ENCODE data around the gene TAF4. TPM values are rescaled to one million over a fixed set of nuclear protein-coding genes. Genes with fewer than 3 reads are reported as not detected.

TAF4 gene
- total and polyA plus RNA-seq, 2 donors (not counting 3 experiments of a cell fraction or from before 2014, with no cell fraction given) = 6.1 to 19.5 TPM

DNA sequence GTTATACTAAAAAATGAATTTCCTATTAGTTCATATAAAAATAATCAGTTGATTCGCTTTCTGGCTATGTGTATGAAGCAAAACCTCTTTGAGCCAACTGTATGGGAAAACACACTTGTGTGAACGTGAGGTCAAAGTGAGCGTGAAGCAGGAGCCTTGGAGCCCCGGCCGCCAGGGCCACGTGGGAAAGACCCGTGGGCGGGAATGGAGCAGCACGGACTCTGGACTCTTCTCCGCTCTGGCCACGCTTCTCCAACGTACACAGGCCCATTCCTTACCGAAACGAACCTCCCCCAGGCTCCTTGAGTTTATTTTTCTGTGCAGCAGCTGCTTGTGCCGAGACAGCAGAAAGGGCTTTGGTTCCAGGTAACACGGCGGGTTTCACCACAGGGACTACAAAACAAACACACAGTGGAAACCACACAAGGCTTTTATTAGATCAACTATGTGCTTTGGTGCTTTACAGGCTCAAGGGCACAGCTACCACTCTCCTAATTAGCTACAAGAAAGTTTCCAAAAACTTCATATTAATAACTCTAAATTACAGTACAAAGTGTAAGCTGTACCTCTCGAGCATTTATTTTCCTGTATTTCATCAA lies 62.7 kb downstream of the TAF4 start:
- no peaks in the 10 kb centered on the region for H3K27me3 ChIP-seq (ENCODE audit: control insufficient read depth in 2 of 2, insufficient read depth in 2 of 2, low read length in 2 of 2)
- H3K4me2 ChIP-seq (ENCODE audit: insufficient read depth, low read length) = no peak overlapping the region
- ChIA-PET CTCF (no interaction called here), POLR2A (no interaction called here)
- peaks cover 5 to 49% of the 10 kb centered on the region in 2 experiments for H3K36me3 ChIP-seq (ENCODE audit: control insufficient read depth in 2 of 2, extremely low read depth in 1 of 2, insufficient read depth in 2 of 2, low read length in 2 of 2)
- intact Hi-C loops (cut with micrococcal nuclease) (no loop called here), dilution Hi-C loops (cut with MboI; ENCODE audit: extremely low pct_ligation_motif_present, low sequenced_read_pairs) (no loop called here)
- no peak overlapping the region for H3K4me3 ChIP-seq (replicated peaks in 1 of 3; ENCODE audit: insufficient read depth in 1 of 3, low read depth in 1 of 3, low read length in 3 of 3)
- DNase-seq (ENCODE audit: low read depth, low spot score) (no peak), FAIRE-seq (no peak)
- H3K27ac ChIP-seq (ENCODE audit: insufficient read depth, low read depth, low read length) = no peak overlapping the region
- H4K20me1 ChIP-seq (replicated peaks; ENCODE audit: control insufficient read depth, extremely low read depth, insufficient read depth, low read length) = no peaks in the 10 kb centered on the region
- no peaks in the 10 kb centered on the region for H3K79me2 ChIP-seq (ENCODE audit: control insufficient read depth, insufficient read depth, low read length)
- no peaks in the 10 kb centered on the region for H3K9me3 ChIP-seq (replicated peaks; ENCODE audit: control insufficient read depth, insufficient read depth, low read length)
- no peak overlapping the region for H3K9ac ChIP-seq (replicated peaks; ENCODE audit: extremely low read depth, insufficient read depth, low read length)
- TF ChIP-seq, protein P1, sequence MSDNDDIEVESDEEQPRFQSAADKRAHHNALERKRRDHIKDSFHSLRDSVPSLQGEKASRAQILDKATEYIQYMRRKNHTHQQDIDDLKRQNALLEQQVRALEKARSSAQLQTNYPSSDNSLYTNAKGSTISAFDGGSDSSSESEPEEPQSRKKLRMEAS (IDR thresholded peaks at IDR 0.05; ENCODE audit: insufficient read depth, insufficient read length) = no peak
- no peak for TF ChIP-seq POLR2A (IDR thresholded peaks at IDR 0.05; ENCODE audit: low read depth, low read length)
- no peaks in the 10 kb centered on the region for H3K4me1 ChIP-seq (ENCODE audit: control insufficient read depth, extremely low read depth, insufficient read depth, low read length)
- H2AFZ ChIP-seq (ENCODE audit: low read depth, low read length) = no peak overlapping the region
- no peaks in the 10 kb centered on the region for H3K9me1 ChIP-seq (replicated peaks; ENCODE audit: control insufficient read depth, extremely low read depth, insufficient read depth, low read length)
- BruUV-seq (replicated peaks) = no TSS peak

DNA sequence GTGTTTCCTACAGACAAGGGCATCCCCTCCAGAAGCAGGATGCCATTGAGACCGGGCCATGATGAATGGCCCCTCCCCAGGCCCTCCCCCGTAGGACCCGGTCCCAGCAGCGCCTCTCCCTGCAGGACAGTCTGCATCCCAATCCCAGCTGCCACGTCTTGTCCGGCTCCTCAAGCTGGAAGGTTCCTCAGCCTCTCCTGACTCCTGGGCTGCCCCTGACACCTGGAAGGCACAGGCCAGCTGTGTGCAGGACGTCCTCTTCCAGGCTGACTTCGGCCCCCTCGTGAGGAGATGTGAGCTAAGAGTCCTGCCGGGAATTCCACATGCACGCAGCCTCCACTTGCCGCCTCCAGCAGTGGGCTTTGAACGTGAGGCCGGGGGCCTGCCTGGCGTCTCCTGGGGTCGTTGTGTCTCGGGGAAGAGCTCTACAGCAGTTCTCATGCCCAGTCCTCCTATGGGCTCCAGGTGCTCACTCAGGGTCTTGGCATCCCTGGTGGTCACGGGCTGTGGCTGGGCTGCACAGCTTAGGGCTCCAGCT lies 64.4 kb downstream of the TAF4 start:
- BruUV-seq (replicated peaks) = no TSS peak
- TF ChIP-seq GATA2 (IDR thresholded peaks at IDR 0.05; ENCODE audit: insufficient read depth, insufficient read length, low read depth, low read length) = no peak
- POLR2A ChIA-PET = no interaction called here
- FAIRE-seq = no peak
- Histone ChIP-seq H4K20me1 (replicated peaks; ENCODE audit: control insufficient read depth, extremely low read depth, insufficient read depth, low read length) (no peaks in the 10 kb centered on the region), H3K9me3 (replicated peaks; ENCODE audit: control insufficient read depth, insufficient read depth, low read length) (no peaks in the 10 kb centered on the region), H3K9ac (replicated peaks; ENCODE audit: extremely low read depth, insufficient read depth, low read length) (no peak overlapping the region), H3K79me2 (ENCODE audit: control insufficient read depth, insufficient read depth, low read length) (no peaks in the 10 kb centered on the region), H3K36me3 (ENCODE audit: control insufficient read depth in 2 of 2, extremely low read depth in 1 of 2, insufficient read depth in 2 of 2, low read length in 2 of 2) (peaks cover 5 to 43% of the 10 kb centered on the region in 2 experiments), H3K4me1 (ENCODE audit: control insufficient read depth, extremely low read depth, insufficient read depth, low read length) (no peaks in the 10 kb centered on the region), H3K9me1 (replicated peaks; ENCODE audit: control insufficient read depth, extremely low read depth, insufficient read depth, low read length) (no peaks in the 10 kb centered on the region), H3K27me3 (ENCODE audit: control insufficient read depth in 2 of 2, insufficient read depth in 2 of 2, low read length in 2 of 2) (no peaks in the 10 kb centered on the region), H2AFZ (ENCODE audit: low read depth, low read length) (no peak overlapping the region), H3K4me2 (ENCODE audit: insufficient read depth, low read length) (no peak overlapping the region), H3K27ac (ENCODE audit: insufficient read depth, low read depth, low read length) (no peak overlapping the region), H3K4me3 (replicated peaks in 1 of 3; ENCODE audit: insufficient read depth in 1 of 3, low read depth in 1 of 3, low read length in 3 of 3) (no peak overlapping the region)
- no peak for DNase-seq (ENCODE audit: low read depth, low spot score)
- dilution Hi-C loops (cut with MboI; ENCODE audit: extremely low pct_ligation_motif_present, low sequenced_read_pairs) (no loop called here), intact Hi-C loops (cut with micrococcal nuclease) (no loop called here)
- CTCF ChIA-PET = interaction anchor here (0.8 kb wide), 1 partner anchor 10 kb away, joined by 5 read pairs; no protein-coding TSS in a partner anchor

All from endothelial cell of umbilical vein (primary cell).